SJSA1 (cell line): ENCODE measurements around the gene TRAF2. TPM values are rescaled to one million over a fixed set of nuclear protein-coding genes. Genes with fewer than 3 reads are reported as not detected.
A peak's percentile ranks its signal among the peaks of the same experiment; 100 is the strongest.

ENCODE experiments used
- DNase-seq, 2 experiments: peaks; one replicate each; pipeline ENCODE4 v3.0.0-alpha.2; 2015 to 2020; ENCODE audit warnings: low spot score in 2 of 2, low read depth in 1 of 2
- H3K27ac ChIP-seq: fragments of 250-450 bp; sonication (Bioruptor Pico); 2 replicates; pipeline ENCODE4 v1.5.1; 2020; ENCODE audit warnings: mild to moderate bottlenecking, moderate library complexity
- H3K27me3 ChIP-seq: fragments of 250-450 bp; sonication (Bioruptor Pico); replicated peaks from 2 replicates; pipeline ENCODE4 v1.5.1; 2020; ENCODE audit warnings: mild to moderate bottlenecking, moderate library complexity
- H3K36me3 ChIP-seq: fragments of 250-450 bp; sonication (Bioruptor Pico); 2 replicates; pipeline ENCODE4 v1.5.1; 2020; ENCODE audit warnings: mild to moderate bottlenecking
- H3K4me1 ChIP-seq: fragments of 250-450 bp; sonication (Bioruptor Pico); replicated peaks from 2 replicates; pipeline ENCODE4 v1.6.1; 2021; ENCODE audit warnings: mild to moderate bottlenecking
- H3K4me3 ChIP-seq: fragments of 250-450 bp; sonication (Bioruptor Pico); 2 replicates; pipeline ENCODE4 v1.5.1; 2020; ENCODE audit warnings: mild to moderate bottlenecking
- H3K9me3 ChIP-seq: fragments of 250-450 bp; sonication (Bioruptor Pico); replicated peaks from 2 replicates; pipeline ENCODE4 v1.5.1; 2020; ENCODE audit warnings: mild to moderate bottlenecking
- total RNA-seq: library from RNA; depleted of rRNA; stranded (reverse); fragments of >200 nt; shearing (Covaris generic); gene quantifications from 2 replicates; pipeline ENCODE4 v1.2.3, GENCODE V29; 2014

Gene TRAF2
- total RNA-seq, 1 experiment from 2014 or later = 17.1 TPM

DNA sequence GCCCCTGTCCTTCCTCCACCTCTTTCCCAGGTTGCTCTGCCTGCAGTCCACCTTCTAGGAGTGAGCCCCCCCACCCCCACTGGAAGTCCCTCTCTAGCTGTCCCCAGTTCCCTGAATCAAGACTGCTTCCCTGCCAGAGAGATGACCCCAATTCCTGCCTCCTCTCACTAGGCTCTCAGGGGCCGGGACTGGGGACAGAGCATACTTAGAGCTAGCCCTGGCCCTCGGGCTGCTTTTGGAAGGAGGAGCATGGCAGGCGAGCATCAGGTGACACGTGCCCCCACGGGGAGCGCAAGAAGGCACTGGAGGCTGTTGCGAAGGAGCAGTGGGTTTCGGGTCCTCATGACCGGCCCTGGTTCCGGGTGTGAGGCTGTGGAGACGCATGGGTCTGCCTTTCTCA lies 9.7 kb downstream of the TRAF2 start:
- no peak overlapping the region for H3K27ac ChIP-seq
- no peak overlapping the region for H3K4me3 ChIP-seq
- H3K27me3 ChIP-seq = no peaks in the 10 kb centered on the region
- DNase-seq = no peak
- H3K36me3 ChIP-seq = peaks cover 45% of the 10 kb centered on the region
- no peaks in the 10 kb centered on the region for H3K9me3 ChIP-seq
- H3K4me1 ChIP-seq = peaks cover 10% of the 10 kb centered on the region

- Histone ChIP-seq H3K36me3 (peaks cover 53% of the 10 kb centered on the region), H3K27me3 (no peaks in the 10 kb centered on the region), H3K27ac (no peak overlapping the region), H3K9me3 (no peaks in the 10 kb centered on the region), H3K4me1 (peaks cover 32% of the 10 kb centered on the region), H3K4me3 (no peak overlapping the region)
- no peak for DNase-seq
Measured at GRCh38 chr9:136898483-136899100, 12.3 kb downstream of the TRAF2 start.

DNA sequence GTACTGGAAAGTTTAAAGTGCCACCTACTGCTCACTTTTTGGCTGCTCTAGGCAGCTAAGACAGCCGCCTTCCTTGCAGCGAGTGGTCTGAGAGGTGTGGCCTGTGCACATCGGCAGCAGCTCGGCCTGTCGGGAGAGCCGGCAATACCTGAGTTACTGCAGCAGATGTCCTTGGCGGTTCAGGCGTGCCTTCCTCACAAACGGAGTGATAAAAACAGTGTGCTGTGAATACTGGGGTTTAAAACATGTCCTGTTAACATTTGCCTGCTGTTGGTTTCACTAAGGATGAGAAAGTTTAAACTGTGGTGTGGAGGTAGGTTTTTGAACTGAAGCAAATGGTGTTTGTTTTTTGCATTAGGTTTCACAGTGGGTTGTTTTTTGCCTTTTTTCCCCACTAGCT lies 12.9 kb downstream of the TRAF2 start:
- DNase-seq = no peak
- no peak overlapping the region for H3K4me3 ChIP-seq
- H3K27ac ChIP-seq = no peak overlapping the region
- peaks cover 32% of the 10 kb centered on the region for H3K4me1 ChIP-seq
- H3K36me3 ChIP-seq = peaks cover 55% of the 10 kb centered on the region
- H3K27me3 ChIP-seq = no peaks in the 10 kb centered on the region
- no peaks in the 10 kb centered on the region for H3K9me3 ChIP-seq

GRCh38 chr9:136900556-136900955 lies 14.2 kb downstream of the TRAF2 start:
- peaks cover 52% of the 10 kb centered on the region for H3K36me3 ChIP-seq

DNA sequence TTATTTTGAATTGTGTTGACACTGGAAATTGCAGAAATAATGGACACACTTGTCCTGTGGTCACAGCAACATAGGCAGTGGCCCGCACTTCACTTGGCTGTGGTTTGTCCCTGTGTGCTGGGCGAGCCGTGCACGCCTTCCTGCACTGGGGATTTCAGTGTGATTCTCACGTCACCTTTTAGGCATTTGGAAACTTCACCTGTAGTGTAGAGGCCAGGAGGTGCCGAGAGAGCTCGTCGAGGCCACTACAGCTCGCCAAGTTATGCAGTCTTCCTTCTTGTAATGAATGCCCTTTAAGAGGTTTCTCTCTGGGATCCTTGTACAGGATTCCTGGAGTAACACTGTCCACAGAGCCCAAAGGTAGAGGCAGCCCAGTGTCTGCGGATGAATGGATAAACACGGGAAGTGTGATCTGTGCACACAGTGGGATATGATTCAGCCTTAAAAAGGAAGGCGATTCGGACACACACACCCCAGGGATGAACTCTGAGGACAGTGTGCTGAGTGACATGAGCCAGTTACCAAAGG lies 14.7 kb downstream of the TRAF2 start:
- Histone ChIP-seq H3K4me3 (no peak overlapping the region), H3K27ac (peak overlapping the region; percentile 78), H3K9me3 (no peaks in the 10 kb centered on the region), H3K4me1 (peaks cover 32% of the 10 kb centered on the region), H3K27me3 (no peaks in the 10 kb centered on the region), H3K36me3 (peaks cover 57% of the 10 kb centered on the region)
- no peak for DNase-seq

More at GRCh38 chr9:136900556-136900955, 14.2 kb downstream of the TRAF2 start:
- Histone ChIP-seq H3K4me1 (peaks cover 32% of the 10 kb centered on the region), H3K27me3 (no peaks in the 10 kb centered on the region), H3K27ac (no peak overlapping the region), H3K4me3 (no peak overlapping the region), H3K9me3 (no peaks in the 10 kb centered on the region)
- DNase-seq = no peak

DNA sequence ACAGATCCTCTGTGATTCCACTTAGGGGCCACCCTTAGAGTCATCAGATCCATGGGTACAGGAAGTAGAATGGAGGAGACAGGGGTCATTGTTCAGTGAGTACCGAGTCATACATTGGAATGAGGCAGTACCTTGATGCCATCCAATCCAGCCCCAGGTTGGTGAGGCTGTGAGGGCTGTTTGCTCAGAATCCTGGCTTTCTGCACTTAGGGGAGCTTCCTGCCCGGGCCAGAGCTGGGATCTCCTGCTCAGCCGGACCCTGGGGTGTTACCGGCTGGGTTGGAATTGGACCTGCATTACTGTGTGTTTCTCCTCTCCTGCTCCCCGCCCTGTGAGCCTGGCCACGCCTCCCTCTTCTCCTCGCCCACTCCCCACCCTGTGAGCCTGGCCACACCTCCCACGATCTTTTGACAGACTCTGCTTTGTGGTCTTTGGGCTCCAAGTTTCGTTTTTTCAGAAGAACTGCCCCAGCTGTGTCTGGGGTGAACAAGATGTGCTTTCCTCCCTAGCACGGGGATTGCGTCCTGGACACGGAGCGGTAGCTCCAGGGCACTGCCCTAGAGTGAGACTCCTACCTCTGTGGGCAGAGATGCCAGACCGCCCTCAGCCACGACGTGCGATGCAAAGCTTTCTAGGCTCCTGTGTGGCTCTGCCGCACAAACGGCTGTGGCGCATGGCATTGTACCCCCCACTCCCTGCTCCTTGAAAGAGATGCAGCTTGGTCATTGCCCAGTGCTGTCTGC lies 15.4 kb downstream of the TRAF2 start:
- Histone ChIP-seq H3K4me3 (no peak overlapping the region), H3K4me1 (peaks cover 32% of the 10 kb centered on the region), H3K9me3 (no peaks in the 10 kb centered on the region), H3K27me3 (no peaks in the 10 kb centered on the region), H3K27ac (peak overlapping the region; percentile 78), H3K36me3 (peaks cover 63% of the 10 kb centered on the region)
- DNase-seq = peak; percentile 70 to 77

- peak overlapping the region; percentile 78 for H3K27ac ChIP-seq
- peaks cover 70% of the 10 kb centered on the region for H3K36me3 ChIP-seq
- peak; percentile 81 to 92 for DNase-seq
- H3K27me3 ChIP-seq = no peaks in the 10 kb centered on the region
- peaks cover 32% of the 10 kb centered on the region for H3K4me1 ChIP-seq
- H3K9me3 ChIP-seq = no peaks in the 10 kb centered on the region
- H3K4me3 ChIP-seq = no peak overlapping the region
Measured at GRCh38 chr9:136902259-136902821, 16.0 kb downstream of the TRAF2 start.

GRCh38 chr9:136903041-136903554 lies 16.8 kb downstream of the TRAF2 start:
- no peaks in the 10 kb centered on the region for H3K27me3 ChIP-seq
- peak overlapping the region; percentile 78; the same call in 1 of the 2 replicates for H3K27ac ChIP-seq
- no peak for DNase-seq
- H3K4me3 ChIP-seq = no peak overlapping the region
- H3K4me1 ChIP-seq = peaks cover 32% of the 10 kb centered on the region
- peaks cover 77% of the 10 kb centered on the region for H3K36me3 ChIP-seq
- no peaks in the 10 kb centered on the region for H3K9me3 ChIP-seq

DNA sequence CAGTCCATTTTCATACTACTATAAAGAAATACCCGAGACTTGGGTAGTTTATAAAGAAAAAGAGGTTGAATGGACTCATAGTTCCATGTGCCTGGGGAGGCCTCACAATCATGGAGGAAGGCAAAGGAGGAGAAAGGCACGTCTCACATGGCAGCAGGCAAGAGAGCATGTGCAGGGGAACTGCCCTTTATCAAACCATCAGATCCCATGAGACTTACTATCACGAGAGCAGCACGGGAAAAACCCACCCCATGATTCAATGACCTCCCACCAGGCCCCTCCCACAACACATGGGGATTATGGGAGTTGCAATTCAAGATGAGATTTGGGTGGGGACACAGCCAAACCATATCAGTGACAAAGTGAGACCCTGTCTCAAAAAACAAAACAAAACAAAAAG lies 19.9 kb downstream of the TRAF2 start:
- no peak overlapping the region for H3K27ac ChIP-seq
- no peak for DNase-seq
- no peaks in the 10 kb centered on the region for H3K9me3 ChIP-seq
- H3K4me1 ChIP-seq = peaks cover 20% of the 10 kb centered on the region
- H3K36me3 ChIP-seq = peaks cover 73% of the 10 kb centered on the region
- no peak overlapping the region for H3K4me3 ChIP-seq
- no peaks in the 10 kb centered on the region for H3K27me3 ChIP-seq

GRCh38 chr9:136907011-136907914 lies 20.9 kb downstream of the TRAF2 start:
- Histone ChIP-seq H3K27ac (no peak overlapping the region), H3K36me3 (peaks cover 70% of the 10 kb centered on the region), H3K27me3 (no peaks in the 10 kb centered on the region), H3K4me1 (peaks cover 10% of the 10 kb centered on the region), H3K4me3 (no peak overlapping the region), H3K9me3 (no peaks in the 10 kb centered on the region)
- no peak for DNase-seq

- Histone ChIP-seq H3K36me3 (peaks cover 76% of the 10 kb centered on the region), H3K27me3 (no peaks in the 10 kb centered on the region), H3K4me1 (no peaks in the 10 kb centered on the region), H3K4me3 (no peak overlapping the region), H3K9me3 (no peaks in the 10 kb centered on the region), H3K27ac (no peak overlapping the region)
- no peak for DNase-seq
Measured at GRCh38 chr9:136910197-136910900, 24.0 kb downstream of the TRAF2 start.

- no peaks in the 10 kb centered on the region for H3K9me3 ChIP-seq
- H3K36me3 ChIP-seq = peaks cover 76% of the 10 kb centered on the region
Measured at GRCh38 chr9:136910901-136911245, 24.6 kb downstream of the TRAF2 start.

More at GRCh38 chr9:136910901-136911245, 24.6 kb downstream of the TRAF2 start:
- H3K4me1 ChIP-seq = no peaks in the 10 kb centered on the region
- no peak overlapping the region for H3K4me3 ChIP-seq
- no peak for DNase-seq
- H3K27me3 ChIP-seq = no peaks in the 10 kb centered on the region
- no peak overlapping the region for H3K27ac ChIP-seq
